Measurements from ENCODE around the gene ZNF200. TPM values are rescaled to one million over a fixed set of nuclear protein-coding genes. Genes with fewer than 3 reads are reported as not detected.
A peak's percentile ranks its signal among the peaks of the same experiment; 100 is the strongest.

The ZNF200 gene
- total and polyA plus RNA-seq, 2 of the 13 experiments (the other 11 are each of a cell fraction or from before 2014, with no cell fraction given), result 3.5 to 16.5 TPM

GRCh38 chr16:3182608-3183444 lies 52.1 kb downstream of the ZNF200 start (continued):
- TF ChIP-seq, protein P1, sequence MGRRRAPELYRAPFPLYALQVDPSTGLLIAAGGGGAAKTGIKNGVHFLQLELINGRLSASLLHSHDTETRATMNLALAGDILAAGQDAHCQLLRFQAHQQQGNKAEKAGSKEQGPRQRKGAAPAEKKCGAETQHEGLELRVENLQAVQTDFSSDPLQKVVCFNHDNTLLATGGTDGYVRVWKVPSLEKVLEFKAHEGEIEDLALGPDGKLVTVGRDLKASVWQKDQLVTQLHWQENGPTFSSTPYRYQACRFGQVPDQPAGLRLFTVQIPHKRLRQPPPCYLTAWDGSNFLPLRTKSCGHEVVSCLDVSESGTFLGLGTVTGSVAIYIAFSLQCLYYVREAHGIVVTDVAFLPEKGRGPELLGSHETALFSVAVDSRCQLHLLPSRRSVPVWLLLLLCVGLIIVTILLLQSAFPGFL (CRISPR knock-in tag; IDR thresholded peaks at IDR 0.05), result 0 out of 2 replicates have a peak, but pooled peaks have one; percentile 33
- peak; percentile 86 for TF ChIP-seq ZNF800 (CRISPR knock-in tag; IDR thresholded peaks at IDR 0.05)
- peak; percentile 40; the same call in 1 of the 2 replicates for TF ChIP-seq ZBTB38 (CRISPR knock-in tag; IDR thresholded peaks at IDR 0.05)
- no peak for TF ChIP-seq SYNCRIP (IDR thresholded peaks at IDR 0.05; ENCODE audit: insufficient read depth, low read depth, low read length)
- 0 out of 2 replicates have a peak, but pooled peaks have one; percentile 56 for TF ChIP-seq ZNF816 (CRISPR knock-in tag; IDR thresholded peaks at IDR 0.05; ENCODE audit: borderline replicate concordance)
- no peak for TF ChIP-seq DNMT3B (CRISPR knock-in tag; conservative IDR thresholded peaks at IDR 0.05)
- peak; percentile 57; the same call in 1 of the 2 replicates for TF ChIP-seq ZNF136 (CRISPR knock-in tag; IDR thresholded peaks at IDR 0.05; ENCODE audit: low read depth)
- 0 out of 2 replicates have a peak, but pooled peaks have one; percentile 70 for TF ChIP-seq MEF2D (CRISPR knock-in tag; IDR thresholded peaks at IDR 0.05)
- peak; percentile 43; the same call in 1 of the 3 replicates for TF ChIP-seq MXI1 (IDR thresholded peaks at IDR 0.05; ENCODE audit: borderline replicate concordance, low read depth, low read length)
- TF ChIP-seq SP1 (IDR thresholded peaks at IDR 0.05), result no peak
- no peak for TF ChIP-seq SP1 (CRISPR knock-in tag; IDR thresholded peaks at IDR 0.05)
- TF ChIP-seq ZSCAN31 (CRISPR knock-in tag; IDR thresholded peaks at IDR 0.05; ENCODE audit: low read depth), result peak; percentile 37; the same call in 1 of the 2 replicates
- TF ChIP-seq, protein P2, sequence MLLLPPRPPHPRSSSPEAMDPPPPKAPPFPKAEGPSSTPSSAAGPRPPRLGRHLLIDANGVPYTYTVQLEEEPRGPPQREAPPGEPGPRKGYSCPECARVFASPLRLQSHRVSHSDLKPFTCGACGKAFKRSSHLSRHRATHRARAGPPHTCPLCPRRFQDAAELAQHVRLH (CRISPR knock-in tag; IDR thresholded peaks at IDR 0.05; ENCODE audit: borderline replicate concordance, low read depth), result peak; percentile 74; the same call in 1 of the 2 replicates
- TF ChIP-seq ZNF124 (CRISPR knock-in tag; IDR thresholded peaks at IDR 0.05), result peak; percentile 37; the same call in 1 of the 2 replicates
- no peak for TF ChIP-seq TEF (CRISPR knock-in tag; IDR thresholded peaks at IDR 0.05)
- TF ChIP-seq IKZF5 (CRISPR knock-in tag; IDR thresholded peaks at IDR 0.05), result peak; percentile 54
- TF ChIP-seq ZSCAN25 (CRISPR knock-in tag; IDR thresholded peaks at IDR 0.05), result peak; percentile 52; the same call in 1 of the 2 replicates
- no peak for TF ChIP-seq ZNF430 (CRISPR knock-in tag; IDR thresholded peaks at IDR 0.05)
- TF ChIP-seq SETDB1 (CRISPR knock-in tag; IDR thresholded peaks at IDR 0.05; ENCODE audit: borderline replicate concordance), result no peak
- TF ChIP-seq ZNF333 (CRISPR knock-in tag; IDR thresholded peaks at IDR 0.05; ENCODE audit: borderline replicate concordance), result no peak
- TF ChIP-seq TOPORS (CRISPR knock-in tag; IDR thresholded peaks at IDR 0.05), result peak; percentile 92; the same call in 1 of the 2 replicates
- 0 out of 2 replicates have a peak, but pooled peaks have one; percentile 28 for TF ChIP-seq NKX3-1 (CRISPR knock-in tag; IDR thresholded peaks at IDR 0.05)
- TF ChIP-seq ZIK1 (CRISPR knock-in tag; IDR thresholded peaks at IDR 0.05; ENCODE audit: borderline replicate concordance, low read depth), result peak; percentile 26; the same call in 1 of the 2 replicates
- TF ChIP-seq KDM1A (CRISPR knock-in tag; IDR thresholded peaks at IDR 0.05), result peak; percentile 74; the same call in 1 of the 2 replicates
- peak; percentile 68 for TF ChIP-seq ZC3H13 (CRISPR knock-in tag; IDR thresholded peaks at IDR 0.05)

All from HepG2 (cell line).